SK-N-SH (cell line): ENCODE results near the gene HSPH1. TPM values are rescaled to one million over a fixed set of nuclear protein-coding genes. Genes with fewer than 3 reads are reported as not detected.

Experiments used
- CTCF ChIA-PET: fragments of 300-600, 350-600 bp; formaldehyde crosslinking; extraction: SDS; loops from one replicate; lab custom pipeline; 2021; lab: Yijun Ruan, JAX
- POLR2A ChIA-PET: fragments of 350-600 bp; sonication (Branson Sonifier 250); formaldehyde crosslinking; extraction: SDS; loops from one replicate; lab custom pipeline; 2020; ENCODE audit warnings: antibody characterized with exemption, inconsistent platforms; lab: Yijun Ruan, JAX
- DNase-seq: peaks from one replicate; pipeline ENCODE4 v3.0.0; 2012
- H2AFZ ChIP-seq: fragments of 200-600 bp; sonication (generic); 2 replicates; pipeline ENCODE4 v1.8.1; 2016; ENCODE audit warnings: antibody characterized with exemption, mild to moderate bottlenecking, low read depth
- H3F3A ChIP-seq: fragments of 200-600 bp; sonication (generic); replicated peaks from 2 replicates; pipeline ENCODE3; 2016; ENCODE audit warnings: antibody characterized with exemption, mild to moderate bottlenecking; ENCODE audit not compliant: insufficient read depth
- H3K27ac ChIP-seq, 2 experiments: fragments of 200-500 bp in 1 of 2; fragments of 200-600 bp in 1 of 2; sonication (Bioruptor generic) in 1 of 2; sonication (generic), shearing (Covaris generic) in 1 of 2; 2 replicates each; pipeline versions ENCODE4 v1.5.1 to v1.6.1; 2014 to 2016; ENCODE audit warnings: low read depth in 2 of 2, inconsistent platforms in 1 of 2, low read length in 1 of 2, mild to moderate bottlenecking in 1 of 2, mixed read lengths in 1 of 2
- H3K27me3 ChIP-seq: fragments of 200-600 bp; sonication (generic), shearing (Covaris generic); 2 replicates; pipeline ENCODE4 v1.6.1; 2016; ENCODE audit warnings: mixed run types; ENCODE audit not compliant: insufficient read depth
- H3K36me3 ChIP-seq, 2 experiments: fragments of 200-500 bp in 1 of 2; fragments of 200-600 bp in 1 of 2; sonication (Bioruptor generic) in 1 of 2; sonication (generic) in 1 of 2; replicated peaks in 1 of 2; 2 replicates each; pipeline versions ENCODE3 to v1.5.1; 2014 to 2016; ENCODE audit warnings: low read length in 1 of 2, mild to moderate bottlenecking in 1 of 2; ENCODE audit not compliant: insufficient read depth in 2 of 2, control insufficient read depth in 1 of 2
- H3K4me1 ChIP-seq, 2 experiments: fragments of 200-500 bp in 1 of 2; fragments of 200-600 bp in 1 of 2; sonication (Bioruptor generic) in 1 of 2; sonication (generic), shearing (Covaris generic) in 1 of 2; 2 replicates each; pipeline versions ENCODE4 v1.5.1 to v1.6.1; 2014 to 2016; ENCODE audit warnings: low read depth in 1 of 2, low read length in 1 of 2, mixed run types in 1 of 2; ENCODE audit not compliant: insufficient read depth in 2 of 2, control insufficient read depth in 1 of 2
- H3K4me2 ChIP-seq: fragments of 200-600 bp; sonication (generic), shearing (Covaris generic); 2 replicates; pipeline ENCODE4 v1.6.1; 2017; ENCODE audit warnings: mixed run types
- H3K4me3 ChIP-seq, 2 experiments: fragments of 200-500 bp in 1 of 2; fragments of 200-600 bp in 1 of 2; sonication (Bioruptor generic) in 1 of 2; sonication (generic), shearing (Covaris generic) in 1 of 2; 2 replicates each; pipeline versions ENCODE4 v1.5.1 to v1.8.1; 2014 to 2016; ENCODE audit warnings: low read depth in 2 of 2, inconsistent platforms in 1 of 2, low read length in 1 of 2, mild to moderate bottlenecking in 1 of 2, mixed read lengths in 1 of 2, moderate library complexity in 1 of 2
- H3K79me2 ChIP-seq: fragments of 200-600 bp; sonication (generic); 2 replicates; pipeline ENCODE4 v1.8.1; 2017; ENCODE audit warnings: mild to moderate bottlenecking; ENCODE audit not compliant: insufficient read depth
- H3K9ac ChIP-seq: fragments of 200-600 bp; sonication (generic); 2 replicates; pipeline ENCODE4 v1.6.1; 2017; ENCODE audit warnings: mixed run types
- H3K9me2 ChIP-seq: fragments of 200-600 bp; sonication (generic); 2 replicates; pipeline ENCODE4 v1.6.1; 2017; ENCODE audit warnings: mixed run types
- H3K9me3 ChIP-seq: fragments of 200-600 bp; sonication (generic); 2 replicates; pipeline ENCODE4 v1.6.1; 2017; ENCODE audit warnings: mixed run types, mild to moderate bottlenecking, moderate library complexity
- H4K20me1 ChIP-seq: fragments of 200-600 bp; sonication (generic); 2 replicates; pipeline ENCODE4 v1.6.1; 2017; ENCODE audit warnings: mild to moderate bottlenecking, mixed run types; ENCODE audit not compliant: insufficient read depth
- GABPA ChIP-seq: IDR thresholded peaks from 2 replicates; pipeline ENCODE4 v1.4.0; 2012; ENCODE audit warnings: low read depth, mild to moderate bottlenecking
- JUND ChIP-seq: IDR thresholded peaks from 2 replicates; pipeline ENCODE4 v1.4.0; 2012
- MEF2A ChIP-seq: IDR thresholded peaks from 2 replicates; pipeline ENCODE4 v1.4.0; 2012; ENCODE audit warnings: low read depth, borderline replicate concordance
- MXI1 ChIP-seq: IDR thresholded peaks from 2 replicates; pipeline ENCODE4 v1.6.1; 2012; ENCODE audit warnings: mild to moderate bottlenecking, low read depth, low read length, improper control_type of control experiment
- POLR2AphosphoS5 ChIP-seq: IDR thresholded peaks from 2 replicates; pipeline ENCODE4 v1.6.1; 2012; ENCODE audit warnings: low read depth, low read length
- RAD21 ChIP-seq: IDR thresholded peaks from 2 replicates; pipeline ENCODE4 v1.6.1; 2012; ENCODE audit warnings: mild to moderate bottlenecking, low read length
- RCOR1 ChIP-seq: fragments of 150-350 bp; IDR thresholded peaks from 2 replicates; pipeline ENCODE4 v1.6.1; 2017; ENCODE audit warnings: antibody characterized with exemption, low read length
- REST ChIP-seq: IDR thresholded peaks from 2 replicates; pipeline ENCODE4 v1.6.1; 2012; ENCODE audit warnings: mild to moderate bottlenecking, low read depth, low read length, moderate library complexity
- RFX5 ChIP-seq: IDR thresholded peaks from 2 replicates; pipeline ENCODE4 v1.6.1; 2012; ENCODE audit warnings: mild to moderate bottlenecking, improper control_type of control experiment, low read length
- SIN3A ChIP-seq: IDR thresholded peaks from 2 replicates; pipeline ENCODE4 v1.6.1; 2012; ENCODE audit warnings: low read depth, mild to moderate bottlenecking, low read length, moderate library complexity, borderline replicate concordance
- SMC3 ChIP-seq: IDR thresholded peaks from 2 replicates; pipeline ENCODE4 v1.6.1; 2012; ENCODE audit warnings: low read depth, low read length, improper control_type of control experiment
- TCF12 ChIP-seq: IDR thresholded peaks from 2 replicates; pipeline ENCODE4 v1.4.0; 2012
- USF2 ChIP-seq: fragments of 150-350 bp; IDR thresholded peaks from 2 replicates; pipeline ENCODE4 v1.6.1; 2017; ENCODE audit warnings: antibody characterized with exemption, low read length, low read depth, borderline replicate concordance
- WGBS: methylation state at CpG from one replicate; pipeline ENCODE4 v1.1.6; 2017; ENCODE audit warnings: low lambda C conversion rate; 5-methylcytosine and 5-hydroxymethylcytosine counted together
- polyA plus RNA-seq, 3 experiments: library from polyadenylated mRNA; depleted of rRNA; stranded (reverse); fragments of >200 nt; gene quantifications; 2 replicates each; pipeline ENCODE4 v1.2.3, GENCODE V29; 2012
- TF ChIP-seq, protein P1 (sequence below): fragments of 150-350 bp; IDR thresholded peaks from 2 replicates; pipeline ENCODE4 v1.6.1; 2016; ENCODE audit warnings: mild to moderate bottlenecking, low read depth, low read length
- TF ChIP-seq, protein P2 (sequence below): IDR thresholded peaks from 2 replicates; pipeline ENCODE4 v1.4.0; 2012; ENCODE audit warnings: low read depth, borderline replicate concordance
- TF ChIP-seq, protein P3 (sequence below): fragments of 200-600 bp; sonication (generic); IDR thresholded peaks from 2 replicates; pipeline ENCODE4 v1.6.1; 2017; ENCODE audit warnings: antibody characterized with exemption, mild to moderate bottlenecking, moderate library complexity

HSPH1 gene
- polyA plus RNA-seq, 1 of the 3 experiments (the other 2 are of a cell fraction) = 32.8 TPM

GRCh38 chr13:31179754-31180153, 18.1 kb upstream of the HSPH1 start:
- no peak overlapping the region for H2AFZ ChIP-seq
- CTCF ChIA-PET = interaction anchor here (1.0 to 1.5 kb wide), 3 partner anchors 9 to 20 kb away, joined by 3 to 4 read pairs (median 3); partner anchors contain the start of gene B3GLCT
- no peaks in the 10 kb centered on the region for H3K9me2 ChIP-seq
- no peaks in the 10 kb centered on the region for H3F3A ChIP-seq
- no peaks in the 10 kb centered on the region for H3K36me3 ChIP-seq
- no peaks in the 10 kb centered on the region for H3K27me3 ChIP-seq
- POLR2A ChIA-PET = interaction anchor here (0.7 kb wide), 1 partner anchor 26 kb away, joined by 3 read pairs; no protein-coding TSS in a partner anchor
- no peaks in the 10 kb centered on the region for H3K9me3 ChIP-seq
- H3K4me1 ChIP-seq = no peaks in the 10 kb centered on the region
- no peak overlapping the region for H3K4me3 ChIP-seq
- no peak for DNase-seq
- H3K79me2 ChIP-seq = no peaks in the 10 kb centered on the region
- no peak overlapping the region for H3K4me2 ChIP-seq
- no peak overlapping the region for H3K9ac ChIP-seq
- WGBS = 91% methylated on average over 5 of the region's 5 CpGs
- no peak overlapping the region for H3K27ac ChIP-seq
- H4K20me1 ChIP-seq = no peaks in the 10 kb centered on the region
- TF ChIP-seq GABPA (no peak), SMC3 (no peak), REST (no peak), MEF2A (no peak), SIN3A (no peak), RCOR1 (no peak), JUND (no peak), MXI1 (no peak), POLR2AphosphoS5 (no peak)
- TF ChIP-seq, protein P1, sequence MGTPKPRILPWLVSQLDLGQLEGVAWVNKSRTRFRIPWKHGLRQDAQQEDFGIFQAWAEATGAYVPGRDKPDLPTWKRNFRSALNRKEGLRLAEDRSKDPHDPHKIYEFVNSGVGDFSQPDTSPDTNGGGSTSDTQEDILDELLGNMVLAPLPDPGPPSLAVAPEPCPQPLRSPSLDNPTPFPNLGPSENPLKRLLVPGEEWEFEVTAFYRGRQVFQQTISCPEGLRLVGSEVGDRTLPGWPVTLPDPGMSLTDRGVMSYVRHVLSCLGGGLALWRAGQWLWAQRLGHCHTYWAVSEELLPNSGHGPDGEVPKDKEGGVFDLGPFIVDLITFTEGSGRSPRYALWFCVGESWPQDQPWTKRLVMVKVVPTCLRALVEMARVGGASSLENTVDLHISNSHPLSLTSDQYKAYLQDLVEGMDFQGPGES = no peak

DNA sequence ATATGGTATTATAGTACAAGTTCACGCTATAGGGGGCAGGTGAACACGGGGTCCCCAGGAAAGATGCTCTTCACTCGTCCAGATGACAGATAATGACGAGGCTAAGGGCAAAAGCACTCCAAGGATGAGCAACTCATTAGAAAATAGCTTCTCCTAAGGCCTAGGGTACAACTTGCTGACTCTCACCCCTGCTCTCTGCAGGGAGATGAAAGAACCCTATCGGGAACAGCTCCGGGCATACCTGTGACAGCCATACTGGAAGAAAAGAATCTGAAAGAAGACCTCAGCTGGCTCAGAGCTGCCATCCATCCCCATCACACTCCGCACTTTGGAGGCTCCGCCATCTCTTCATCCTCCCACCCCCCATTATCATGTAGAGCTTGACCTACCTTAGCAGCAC, 17.5 kb upstream of the HSPH1 start:
- Histone ChIP-seq H3K4me1 (no peaks in the 10 kb centered on the region), H3K36me3 (no peaks in the 10 kb centered on the region), H3K4me2 (no peak overlapping the region), H3K9ac (no peak overlapping the region), H3K4me3 (no peak overlapping the region), H3K9me2 (no peaks in the 10 kb centered on the region), H3K9me3 (no peaks in the 10 kb centered on the region), H4K20me1 (no peaks in the 10 kb centered on the region), H3K27me3 (no peaks in the 10 kb centered on the region), H3K27ac (no peak overlapping the region), H3F3A (no peaks in the 10 kb centered on the region), H2AFZ (no peak overlapping the region), H3K79me2 (no peaks in the 10 kb centered on the region)
- ChIA-PET POLR2A (no interaction called here), CTCF (interaction anchor here (1.0 to 1.5 kb wide), 3 partner anchors 10 to 21 kb away, joined by 3 to 4 read pairs (median 3); partner anchors contain the start of gene B3GLCT)
- 73% methylated on average over 8 of the region's 8 CpGs for WGBS
- no peak for DNase-seq
- TF ChIP-seq, protein P1 = no peak
- TF ChIP-seq RAD21 = no peak
- TF ChIP-seq, protein P2, sequence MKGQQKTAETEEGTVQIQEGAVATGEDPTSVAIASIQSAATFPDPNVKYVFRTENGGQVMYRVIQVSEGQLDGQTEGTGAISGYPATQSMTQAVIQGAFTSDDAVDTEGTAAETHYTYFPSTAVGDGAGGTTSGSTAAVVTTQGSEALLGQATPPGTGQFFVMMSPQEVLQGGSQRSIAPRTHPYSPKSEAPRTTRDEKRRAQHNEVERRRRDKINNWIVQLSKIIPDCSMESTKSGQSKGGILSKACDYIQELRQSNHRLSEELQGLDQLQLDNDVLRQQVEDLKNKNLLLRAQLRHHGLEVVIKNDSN = no peak
- TF ChIP-seq RFX5 = no peak
- TF ChIP-seq RCOR1 = no peak
- TF ChIP-seq TCF12 = no peak
- no peak for TF ChIP-seq USF2
- TF ChIP-seq SMC3 = no peak
- TF ChIP-seq, protein P3, sequence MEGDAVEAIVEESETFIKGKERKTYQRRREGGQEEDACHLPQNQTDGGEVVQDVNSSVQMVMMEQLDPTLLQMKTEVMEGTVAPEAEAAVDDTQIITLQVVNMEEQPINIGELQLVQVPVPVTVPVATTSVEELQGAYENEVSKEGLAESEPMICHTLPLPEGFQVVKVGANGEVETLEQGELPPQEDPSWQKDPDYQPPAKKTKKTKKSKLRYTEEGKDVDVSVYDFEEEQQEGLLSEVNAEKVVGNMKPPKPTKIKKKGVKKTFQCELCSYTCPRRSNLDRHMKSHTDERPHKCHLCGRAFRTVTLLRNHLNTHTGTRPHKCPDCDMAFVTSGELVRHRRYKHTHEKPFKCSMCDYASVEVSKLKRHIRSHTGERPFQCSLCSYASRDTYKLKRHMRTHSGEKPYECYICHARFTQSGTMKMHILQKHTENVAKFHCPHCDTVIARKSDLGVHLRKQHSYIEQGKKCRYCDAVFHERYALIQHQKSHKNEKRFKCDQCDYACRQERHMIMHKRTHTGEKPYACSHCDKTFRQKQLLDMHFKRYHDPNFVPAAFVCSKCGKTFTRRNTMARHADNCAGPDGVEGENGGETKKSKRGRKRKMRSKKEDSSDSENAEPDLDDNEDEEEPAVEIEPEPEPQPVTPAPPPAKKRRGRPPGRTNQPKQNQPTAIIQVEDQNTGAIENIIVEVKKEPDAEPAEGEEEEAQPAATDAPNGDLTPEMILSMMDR = no peak
- no peak for TF ChIP-seq MXI1
